ENCODE results near the gene ADGRD2.

GRCh38 chr9:124428751-124429529 is 21.3 kb upstream of the ADGRD2 start:
- TF ChIP-seq, protein P1, sequence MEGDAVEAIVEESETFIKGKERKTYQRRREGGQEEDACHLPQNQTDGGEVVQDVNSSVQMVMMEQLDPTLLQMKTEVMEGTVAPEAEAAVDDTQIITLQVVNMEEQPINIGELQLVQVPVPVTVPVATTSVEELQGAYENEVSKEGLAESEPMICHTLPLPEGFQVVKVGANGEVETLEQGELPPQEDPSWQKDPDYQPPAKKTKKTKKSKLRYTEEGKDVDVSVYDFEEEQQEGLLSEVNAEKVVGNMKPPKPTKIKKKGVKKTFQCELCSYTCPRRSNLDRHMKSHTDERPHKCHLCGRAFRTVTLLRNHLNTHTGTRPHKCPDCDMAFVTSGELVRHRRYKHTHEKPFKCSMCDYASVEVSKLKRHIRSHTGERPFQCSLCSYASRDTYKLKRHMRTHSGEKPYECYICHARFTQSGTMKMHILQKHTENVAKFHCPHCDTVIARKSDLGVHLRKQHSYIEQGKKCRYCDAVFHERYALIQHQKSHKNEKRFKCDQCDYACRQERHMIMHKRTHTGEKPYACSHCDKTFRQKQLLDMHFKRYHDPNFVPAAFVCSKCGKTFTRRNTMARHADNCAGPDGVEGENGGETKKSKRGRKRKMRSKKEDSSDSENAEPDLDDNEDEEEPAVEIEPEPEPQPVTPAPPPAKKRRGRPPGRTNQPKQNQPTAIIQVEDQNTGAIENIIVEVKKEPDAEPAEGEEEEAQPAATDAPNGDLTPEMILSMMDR (IDR thresholded peaks at IDR 0.05; ENCODE audit: low read depth, low read length, missing input control) = no peak
- no peak for TF ChIP-seq TAF1 (conservative IDR thresholded peaks at IDR 0.05)
- TF ChIP-seq HNF4G (IDR thresholded peaks at IDR 0.05) = no peak
- no peak for TF ChIP-seq GABPA (IDR thresholded peaks at IDR 0.05 in 1 of 2, conservative IDR thresholded peaks at IDR 0.05 in 1 of 2)
- no peak for TF ChIP-seq ZBTB33 (IDR thresholded peaks at IDR 0.05)
- TF ChIP-seq JUND (IDR thresholded peaks at IDR 0.05) = no peak
